GM12878 (cell line): ENCODE measurements around the gene AOPEP. TPM values are rescaled to one million over a fixed set of nuclear protein-coding genes. Genes with fewer than 3 reads are reported as not detected.

ENCODE experiments used
- ATAC-seq: fragments of 200-7000 bp; cut with Tn5 transposase; 3 replicates; pipeline ENCODE4 v1.9.1; 2020; ENCODE audit warnings: mild to moderate bottlenecking, moderate library complexity
- BruUV-seq: library from RNA; stranded (reverse); fragments of 400-500 nt; replicated peaks from 2 replicates; lab custom pipeline; 2021; lab: Mats Ljungman, UMichigan
- CTCF ChIA-PET: fragments of 300-600 bp; sonication (Branson Sonifier 250); formaldehyde crosslinking; extraction: SDS; loops from one replicate; lab custom pipeline; 2021; ENCODE audit warnings: inconsistent platforms; lab: Yijun Ruan, JAX
- POLR2A ChIA-PET: fragments of 350-600 bp; formaldehyde crosslinking; extraction: SDS; loops from one replicate; lab custom pipeline; 2021; ENCODE audit warnings: inconsistent platforms; lab: Charles Lee
- RAD21 ChIA-PET: fragments of 300-600 bp; sonication (Branson Sonifier 250); formaldehyde crosslinking; loops from one replicate; lab custom pipeline; 2023; ENCODE audit warnings: antibody characterized with exemption; ENCODE audit not compliant: unreplicated experiment; lab: Charles Lee
- SMC1A ChIA-PET: fragments of 300-600 bp; sonication (Branson Sonifier 250); formaldehyde crosslinking; loops from one replicate; lab custom pipeline; 2023; ENCODE audit not compliant: unreplicated experiment, uncharacterized antibody; lab: Charles Lee
- DNase-seq: peaks from one replicate; pipeline ENCODE4 v3.0.0-alpha.2; 2011; ENCODE audit warnings: low read depth, low spot score
- FAIRE-seq: peaks from 3 replicates; lab custom pipeline; 2011; peaks lifted over from hg19 to GRCh38; lab: Jason Lieb, UNC
- H2AFZ ChIP-seq: 2 replicates; pipeline ENCODE4 v1.6.0; 2011; ENCODE audit warnings: low read depth, low read length, control low read depth; ENCODE audit not compliant: control insufficient read depth
- H3K27ac ChIP-seq: 2 replicates; pipeline ENCODE4 v1.5.1; 2011; ENCODE audit warnings: control low read depth; ENCODE audit not compliant: control insufficient read depth, insufficient read depth
- H3K27me3 ChIP-seq, 2 experiments: replicated peaks in 1 of 2; 2 replicates each; pipeline versions ENCODE4 v1.6.0 to v1.6.1; 2011; ENCODE audit warnings: low read length in 1 of 2; ENCODE audit not compliant: control insufficient read depth in 2 of 2, insufficient read depth in 2 of 2
- H3K36me3 ChIP-seq, 2 experiments: 2 replicates each; pipeline ENCODE4 v1.5.1; 2011; ENCODE audit warnings: low read length in 1 of 2; ENCODE audit not compliant: control insufficient read depth in 2 of 2, insufficient read depth in 2 of 2
- H3K4me1 ChIP-seq: 2 replicates; pipeline ENCODE4 v1.6.1; 2011; ENCODE audit warnings: mild to moderate bottlenecking, low read length, moderate library complexity, mixed read lengths; ENCODE audit not compliant: control insufficient read depth, insufficient read depth
- H3K4me2 ChIP-seq: 2 replicates; pipeline ENCODE4 v1.6.0; 2011; ENCODE audit warnings: control low read depth; ENCODE audit not compliant: control insufficient read depth, insufficient read depth
- H3K4me3 ChIP-seq: fragments of 200-600 bp; sonication (generic); 2 replicates; pipeline ENCODE4 v1.5.1; 2016
- H3K79me2 ChIP-seq: 2 replicates; pipeline ENCODE4 v1.6.0; 2011; ENCODE audit warnings: low read length; ENCODE audit not compliant: control insufficient read depth, insufficient read depth
- H3K9ac ChIP-seq: 2 replicates; pipeline ENCODE4 v1.8.0; 2011; ENCODE audit warnings: low read length, control low read depth, mixed read lengths; ENCODE audit not compliant: control insufficient read depth, insufficient read depth
- H3K9me3 ChIP-seq: replicated peaks from 3 replicates; pipeline ENCODE4 v1.5.1; 2011; ENCODE audit warnings: mild to moderate bottlenecking, low read length; ENCODE audit not compliant: control insufficient read depth, insufficient read depth
- H4K20me1 ChIP-seq: 2 replicates; pipeline ENCODE4 v1.6.0; 2011; ENCODE audit not compliant: control insufficient read depth, insufficient read depth
- ELK1 ChIP-seq: IDR thresholded peaks from 2 replicates; pipeline ENCODE4 v1.6.1; 2012; ENCODE audit warnings: low read depth, low read length, improper control_type of control experiment
- KDM1A ChIP-seq: fragments of 200-600 bp; sonication (generic); IDR thresholded peaks from 2 replicates; pipeline ENCODE4 v1.6.1; 2016; ENCODE audit warnings: borderline replicate concordance
- TCF7 ChIP-seq: IDR thresholded peaks from 2 replicates; pipeline ENCODE4 v1.6.1; 2014; ENCODE audit warnings: antibody characterized with exemption, borderline replicate concordance
- USF2 ChIP-seq: IDR thresholded peaks from 2 replicates; pipeline ENCODE4 v1.6.1; 2011; ENCODE audit warnings: low read depth, low read length, improper control_type of control experiment, borderline replicate concordance
- WGBS: methylation state at CpG from one replicate; pipeline ENCODE4 v1.1.6; 2016; ENCODE audit warnings: low lambda C conversion rate; ENCODE audit not compliant: insufficient replicate concordance, insufficient coverage; ENCODE audit errors: missing lambda C conversion rate; 5-methylcytosine and 5-hydroxymethylcytosine counted together
- in situ Hi-C: fragments of 300-500 bp; cut with MboI; formaldehyde crosslinking; loops from 9 replicates; pipeline ENCODE4 v1.14.3; 2018; ENCODE audit warnings: mixed read lengths
- intact Hi-C: fragments of 100-400 bp; cut with micrococcal nuclease; formaldehyde crosslinking; loops from one replicate; pipeline ENCODE4 v1.14.2; 2022; ENCODE audit not compliant: unreplicated experiment
- polyA plus RNA-seq, 11 experiments: library from polyadenylated mRNA; depleted of rRNA in 4 of 11; unstranded in 6 of 11; stranded (reverse) in 5 of 11; fragments of >200 nt; fragmentation: Nextera tagmentation in 4 of 11; fragmentation: Illumina TruSeq in 1 of 11; extraction: Ambion mirVana in 4 of 11; extraction: Trizol in 1 of 11; gene quantifications; 1 replicate in 1 of 11; 2 replicates in 10 of 11; pipeline versions ENCODE4 v1.2.1 to v1.2.3, GENCODE V29; 2011 to 2016; ENCODE audit warnings: inconsistent platforms in 2 of 11, missing spikeins in 2 of 11, low read depth in 1 of 11
- total RNA-seq, 4 experiments: library from RNA; depleted of rRNA in 3 of 4; stranded (reverse); fragments of >200 nt in 3 of 4; fragmentation: Illumina TruSeq in 1 of 4; extraction: Trizol in 1 of 4; gene quantifications; 2 replicates each; pipeline versions ENCODE4 v1.2.1 to v1.2.3, GENCODE V29; 2013 to 2021

Gene AOPEP
- total and polyA plus RNA-seq, 10 of the 15 experiments (the other 5 are each of a cell fraction or from before 2014, with no cell fraction given), result 2.3 to 16.9 (median 10.1) TPM

- Histone ChIP-seq H3K4me2 (no peak overlapping the region), H3K9ac (no peak overlapping the region), H3K9me3 (no peaks in the 10 kb centered on the region), H4K20me1 (no peaks in the 10 kb centered on the region), H3K79me2 (no peaks in the 10 kb centered on the region), H3K4me3 (no peak overlapping the region), H3K36me3 (no peaks in the 10 kb centered on the region; a peak in 2 of 4 replicates), H2AFZ (no peak overlapping the region), H3K27me3 (no peaks in the 10 kb centered on the region), H3K27ac (no peak overlapping the region), H3K4me1 (no peaks in the 10 kb centered on the region)
- TF ChIP-seq ELK1 (no peak), TCF7 (no peak), USF2 (no peak), KDM1A (no peak)
- RAD21 ChIA-PET, result no interaction called here
- SMC1A ChIA-PET, result no interaction called here
- WGBS, result 85% methylated on average over 5 of the region's 5 CpGs
- CTCF ChIA-PET, result no interaction called here
- no peak for FAIRE-seq
- no TSS peak for BruUV-seq
- in situ Hi-C loops (no loop called here), intact Hi-C loops (no loop called here)
- POLR2A ChIA-PET, result no interaction called here
- ATAC-seq, result no peak
- no peak for DNase-seq
Observed at GRCh38 chr9:95043826-95044225, 317.3 kb downstream of the AOPEP start.
